B cell (primary cell): ENCODE results near the gene P2RX7. TPM values are rescaled to one million over a fixed set of nuclear protein-coding genes. Genes with fewer than 3 reads are reported as not detected.

ENCODE experiments used
- ATAC-seq: fragments of 200-7000 bp; cut with Tn5 transposase; one replicate; pipeline ENCODE4 v1.10.0; 2021; ENCODE audit warnings: low read depth, mild to moderate bottlenecking, moderate number of reproducible peaks, moderate library complexity
- CTCF ChIA-PET: fragments of 350-600 bp; sonication (Branson Sonifier 250); formaldehyde crosslinking; loops from one replicate; lab custom pipeline; 2021; ENCODE audit warnings: antibody characterized with exemption, inconsistent platforms; lab: Charles Lee
- POLR2A ChIA-PET: fragments of 350-600 bp; sonication (Branson Sonifier 250); formaldehyde crosslinking; loops from one replicate; lab custom pipeline; 2021; ENCODE audit warnings: antibody characterized with exemption; lab: Charles Lee
- DNase-seq: peaks from one replicate; pipeline ENCODE4 v3.0.0; 2013
- H2AFZ ChIP-seq: 2 replicates; pipeline ENCODE4 v1.6.1; 2012; ENCODE audit warnings: mild to moderate bottlenecking, low read depth, low read length; ENCODE audit not compliant: insufficient read depth, poor library complexity, severe bottlenecking
- H3K27ac ChIP-seq, 2 donors: 1 replicate in 1 of 2; 2 replicates in 1 of 2; pipeline ENCODE4 v1.5.1; 2012 to 2013; ENCODE audit warnings: low read length in 2 of 2, mild to moderate bottlenecking in 2 of 2, moderate library complexity in 1 of 2
- H3K27me3 ChIP-seq, 4 experiments: fragments of 200-600 bp in 1 of 4; sonication (generic) in 1 of 4; replicated peaks in 1 of 4; 1 replicate in 2 of 4; 2 replicates in 2 of 4; pipeline versions ENCODE4 v1.6.1 to v1.7.0; 2013 to 2016; ENCODE audit warnings: low read length in 3 of 4, mild to moderate bottlenecking in 2 of 4, mixed read lengths in 1 of 4, moderate library complexity in 1 of 4; ENCODE audit not compliant: insufficient read depth in 4 of 4, control insufficient read depth in 3 of 4; ENCODE audit errors: control extremely low read depth in 1 of 4
- H3K36me3 ChIP-seq, 2 experiments: replicated peaks in 1 of 2; 1 replicate in 1 of 2; 2 replicates in 1 of 2; pipeline versions ENCODE4 v1.6.1 to v1.7.1; 2013; ENCODE audit warnings: low read length in 1 of 2; ENCODE audit not compliant: insufficient read depth in 2 of 2, control insufficient read depth in 1 of 2; ENCODE audit errors: control extremely low read depth in 1 of 2, extremely low read depth in 1 of 2
- H3K4me1 ChIP-seq, 2 donors: fragments of 200-600 bp in 1 of 2; sonication (generic) in 1 of 2; 1 replicate in 1 of 2; 2 replicates in 1 of 2; pipeline versions ENCODE4 v1.5.1 to v1.6.1; 2013 to 2017; ENCODE audit warnings: low read length in 2 of 2; ENCODE audit not compliant: control insufficient read depth in 2 of 2, insufficient read depth in 2 of 2
- H3K4me2 ChIP-seq: replicated peaks from 2 replicates; pipeline ENCODE3; 2012; ENCODE audit warnings: mild to moderate bottlenecking, low read depth, low read length; ENCODE audit not compliant: poor library complexity, severe bottlenecking
- H3K4me3 ChIP-seq, 5 experiments: fragments of 200-600 bp in 1 of 5; sonication (generic) in 1 of 5; 1 replicate in 3 of 5; 2 replicates in 2 of 5; pipeline versions ENCODE4 v1.5.1 to v1.7.0; 2011 to 2016; ENCODE audit warnings: low read length in 4 of 5, mild to moderate bottlenecking in 4 of 5, low read depth in 2 of 5, control low read depth in 1 of 5, moderate library complexity in 1 of 5; ENCODE audit not compliant: insufficient read depth in 1 of 5; ENCODE audit errors: control extremely low read depth in 1 of 5, extremely low read depth in 1 of 5
- H3K79me2 ChIP-seq: fragments of 200-600 bp; sonication (generic); one replicate; pipeline ENCODE4 v1.6.0; 2016; ENCODE audit warnings: low read length; ENCODE audit not compliant: control insufficient read depth, insufficient read depth
- H3K9ac ChIP-seq: fragments of 200-600 bp; sonication (generic); 2 replicates; pipeline ENCODE4 v1.6.1; 2017; ENCODE audit warnings: mild to moderate bottlenecking, low read length, moderate library complexity
- H3K9me3 ChIP-seq, 3 donors: one replicate each; pipeline versions ENCODE4 v1.6.1 to v1.7.1; 2013; ENCODE audit warnings: low read length in 2 of 3; ENCODE audit not compliant: control insufficient read depth in 2 of 3, insufficient read depth in 1 of 3; ENCODE audit errors: control extremely low read depth in 1 of 3
- H4K20me1 ChIP-seq: 2 replicates; pipeline ENCODE4 v1.6.0; 2012; ENCODE audit warnings: mild to moderate bottlenecking, low read length; ENCODE audit not compliant: insufficient read depth, control insufficient read depth, poor library complexity, severe bottlenecking
- H3K27ac Mint-ChIP-seq: one replicate; pipeline ENCODE4 v1.8.0; 2021; ENCODE audit warnings: mixed read lengths
- H3K27me3 Mint-ChIP-seq: one replicate; pipeline ENCODE4 v1.8.0; 2021; ENCODE audit warnings: mixed read lengths
- H3K4me1 Mint-ChIP-seq: one replicate; pipeline ENCODE4 v1.8.0; 2021; ENCODE audit warnings: mixed read lengths
- H3K4me3 Mint-ChIP-seq: one replicate; pipeline ENCODE4 v1.8.0; 2021; ENCODE audit warnings: mixed read lengths
- H3K9me3 Mint-ChIP-seq: one replicate; pipeline ENCODE4 v1.8.0; 2022; ENCODE audit warnings: mixed read lengths; ENCODE audit not compliant: insufficient read depth
- EZH2 ChIP-seq: IDR thresholded peaks from 2 replicates; pipeline ENCODE4 v1.6.1; 2012; ENCODE audit warnings: borderline replicate concordance, low read depth, mild to moderate bottlenecking, moderate library complexity, low read length; ENCODE audit not compliant: insufficient read depth, poor library complexity, severe bottlenecking
- WGBS: methylation state at CpG from one replicate; pipeline ENCODE4 v1.1.5; 2013; ENCODE audit warnings: missing lambda C conversion rate; ENCODE audit not compliant: insufficient coverage; 5-methylcytosine and 5-hydroxymethylcytosine counted together
- intact Hi-C: fragments of 100-400 bp; cut with micrococcal nuclease; formaldehyde crosslinking; loops from one replicate; pipeline ENCODE4 v1.10.0; 2022
- polyA plus RNA-seq: library from polyadenylated mRNA; depleted of rRNA; stranded (reverse); fragments of >200 nt; gene quantifications from 2 replicates; pipeline ENCODE4 v1.2.3, GENCODE V29; 2012
- total RNA-seq, 2 donors: library from RNA; stranded (reverse); fragments of 120-200 nt in 1 of 2; gene quantifications; 1 replicate in 1 of 2; 2 replicates in 1 of 2; pipeline versions ENCODE4 v1.2.3 to v1.2.4, GENCODE V29; 2013 to 2022
- TF ChIP-seq, protein P1 (sequence below): fragments of 200-600 bp; IDR thresholded peaks from one replicate; pipeline ENCODE4 v1.8.0; 2022; ENCODE audit warnings: antibody characterized with exemption, mild to moderate bottlenecking

The P2RX7 gene
- total and polyA plus RNA-seq, 2 donors (not counting 1 experiment from before 2014, with no cell fraction given) = 5.3 to 6.3 TPM

DNA sequence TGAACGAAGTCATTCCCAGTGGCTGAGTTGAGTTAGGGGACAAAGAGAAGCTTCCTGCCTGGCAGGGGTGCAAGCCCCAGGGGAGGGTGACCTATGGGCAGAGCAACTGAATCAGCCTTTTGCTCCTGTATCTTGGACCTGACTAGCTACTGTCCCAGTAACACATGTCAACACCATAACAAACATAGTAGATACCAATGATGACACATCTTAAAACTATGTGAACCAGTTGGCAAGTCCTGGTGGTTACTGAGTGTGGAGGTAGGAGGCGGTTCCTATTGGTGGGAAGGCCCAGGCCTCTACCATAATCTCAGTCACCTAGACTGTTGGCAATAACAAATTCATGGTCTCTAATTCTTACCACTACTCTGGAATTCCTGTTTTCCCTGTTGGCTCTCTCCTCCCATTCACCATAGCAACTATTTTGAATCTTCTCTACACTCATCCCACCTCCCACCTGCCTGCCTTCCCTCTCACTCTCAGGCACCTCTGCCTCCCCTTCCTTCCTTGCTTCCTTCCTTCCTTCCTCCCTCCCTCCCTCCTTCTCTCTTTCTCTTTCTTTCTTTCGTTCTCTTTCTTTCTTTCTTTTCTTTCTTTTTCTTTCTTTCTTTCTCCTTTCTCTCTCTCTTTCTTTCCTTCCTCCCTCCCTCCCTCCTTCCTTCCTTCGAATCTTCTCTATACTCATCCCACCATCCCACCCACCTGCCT, 8.1 kb upstream of the P2RX7 start:
- Histone ChIP-seq H3K9ac (no peak overlapping the region), H4K20me1 (no peaks in the 10 kb centered on the region), H3K27me3 (no peaks in the 10 kb centered on the region), H3K79me2 (no peaks in the 10 kb centered on the region), H3K4me2 (no peak overlapping the region), H3K36me3 (no peaks in the 10 kb centered on the region), H3K4me3 (no peak overlapping the region), H3K27ac (no peak overlapping the region), H3K4me1 (peaks cover 23 to 28% of the 10 kb centered on the region in 2 donors), H3K9me3 (peaks cover 0 to 9% (median 0%) of the 10 kb centered on the region in 3 donors), H2AFZ (no peak overlapping the region)
- no peak for TF ChIP-seq EZH2
- TF ChIP-seq, protein P1, sequence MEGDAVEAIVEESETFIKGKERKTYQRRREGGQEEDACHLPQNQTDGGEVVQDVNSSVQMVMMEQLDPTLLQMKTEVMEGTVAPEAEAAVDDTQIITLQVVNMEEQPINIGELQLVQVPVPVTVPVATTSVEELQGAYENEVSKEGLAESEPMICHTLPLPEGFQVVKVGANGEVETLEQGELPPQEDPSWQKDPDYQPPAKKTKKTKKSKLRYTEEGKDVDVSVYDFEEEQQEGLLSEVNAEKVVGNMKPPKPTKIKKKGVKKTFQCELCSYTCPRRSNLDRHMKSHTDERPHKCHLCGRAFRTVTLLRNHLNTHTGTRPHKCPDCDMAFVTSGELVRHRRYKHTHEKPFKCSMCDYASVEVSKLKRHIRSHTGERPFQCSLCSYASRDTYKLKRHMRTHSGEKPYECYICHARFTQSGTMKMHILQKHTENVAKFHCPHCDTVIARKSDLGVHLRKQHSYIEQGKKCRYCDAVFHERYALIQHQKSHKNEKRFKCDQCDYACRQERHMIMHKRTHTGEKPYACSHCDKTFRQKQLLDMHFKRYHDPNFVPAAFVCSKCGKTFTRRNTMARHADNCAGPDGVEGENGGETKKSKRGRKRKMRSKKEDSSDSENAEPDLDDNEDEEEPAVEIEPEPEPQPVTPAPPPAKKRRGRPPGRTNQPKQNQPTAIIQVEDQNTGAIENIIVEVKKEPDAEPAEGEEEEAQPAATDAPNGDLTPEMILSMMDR = no peak
- Mint-ChIP-seq H3K4me1 (peaks cover 32% of the 10 kb centered on the region), H3K9me3 (no peaks in the 10 kb centered on the region), H3K27ac (peak overlapping the region; percentile 11), H3K27me3 (no peaks in the 10 kb centered on the region), H3K4me3 (no peak overlapping the region)
- DNase-seq = no peak
- WGBS = 75% methylated on average over 2 of the region's 4 CpGs
- ATAC-seq = no peak
- intact Hi-C loops = no loop called here
- POLR2A ChIA-PET = no interaction called here
- CTCF ChIA-PET = no interaction called here

DNA sequence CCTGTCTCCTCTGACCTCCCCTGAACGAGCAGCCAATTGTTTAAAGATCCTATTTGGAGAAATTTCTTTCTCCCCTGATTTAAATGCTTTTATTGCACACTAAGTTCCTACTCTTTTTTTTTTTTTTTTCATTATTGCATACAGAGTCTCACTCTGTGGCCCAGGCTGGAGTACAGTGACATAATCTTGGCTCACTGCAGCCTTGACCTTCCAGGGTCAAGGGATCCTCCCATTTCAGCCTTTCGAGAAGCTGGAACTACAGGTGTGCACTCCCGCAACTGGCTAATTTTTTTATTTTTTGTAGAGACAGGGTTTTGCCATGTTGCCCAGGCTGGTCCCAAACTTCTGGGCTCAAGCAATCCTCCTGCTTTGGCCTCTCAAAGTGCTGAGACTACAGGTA, 5.2 kb upstream of the P2RX7 start:
- Histone ChIP-seq H3K4me3 (no peak overlapping the region), H2AFZ (peak overlapping the region; percentile 73), H3K27me3 (no peaks in the 10 kb centered on the region), H4K20me1 (no peaks in the 10 kb centered on the region), H3K4me2 (no peak overlapping the region), H3K4me1 (peaks cover 30 to 36% of the 10 kb centered on the region in 2 donors), H3K27ac (peak overlapping the region in 1 of 2 donors; percentile 64), H3K79me2 (no peaks in the 10 kb centered on the region), H3K9me3 (peaks cover 0 to 6% (median 0%) of the 10 kb centered on the region in 3 donors), H3K9ac (no peak overlapping the region), H3K36me3 (no peaks in the 10 kb centered on the region)
- ChIA-PET POLR2A (interaction anchor here (0.8 kb wide), 1 partner anchor 926 kb away, joined by 3 read pairs; the partner anchor contains the start of gene RPLP0), CTCF (interaction anchor here (1.3 kb wide), 1 partner anchor 10 kb away, joined by 5 read pairs; no protein-coding TSS in a partner anchor)
- Mint-ChIP-seq H3K4me1 (peaks cover 47% of the 10 kb centered on the region), H3K27me3 (no peaks in the 10 kb centered on the region), H3K4me3 (no peak overlapping the region), H3K27ac (peak overlapping the region; percentile 90), H3K9me3 (no peaks in the 10 kb centered on the region)
- 100% methylated on average over 2 of the region's 3 CpGs for WGBS
- DNase-seq = no peak
- ATAC-seq = no peak
- intact Hi-C loops = no loop called here
- no peak for TF ChIP-seq EZH2
- TF ChIP-seq, protein P1 = no peak
